Calu3 (cell line): ENCODE measurements around the gene ALS2. TPM values are rescaled to one million over a fixed set of nuclear protein-coding genes. Genes with fewer than 3 reads are reported as not detected.

ENCODE experiments used
- BruUV-seq: library from RNA; stranded (reverse); fragments of 400-500 nt; replicated peaks from 2 replicates; lab custom pipeline; 2021; lab: Mats Ljungman, UMichigan
- CTCF ChIA-PET: fragments of 300-600 bp; sonication (Branson Sonifier 250); formaldehyde crosslinking; loops from one replicate; lab custom pipeline; 2022; ENCODE audit warnings: antibody characterized with exemption; lab: Charles Lee
- DNase-seq: peaks from one replicate; pipeline ENCODE4 v3.0.0; 2022
- H3K27ac Mint-ChIP-seq: one replicate; pipeline ENCODE4 v1.8.0; 2022; ENCODE audit warnings: mixed read lengths; ENCODE audit not compliant: unreplicated experiment
- H3K27me3 Mint-ChIP-seq: one replicate; pipeline ENCODE4 v1.8.0; 2022; ENCODE audit warnings: mixed read lengths; ENCODE audit not compliant: unreplicated experiment
- H3K36me3 Mint-ChIP-seq: one replicate; pipeline ENCODE4 v1.8.0; 2022; ENCODE audit warnings: mild to moderate bottlenecking, moderate library complexity, mixed read lengths; ENCODE audit not compliant: insufficient read depth, unreplicated experiment
- H3K4me1 Mint-ChIP-seq: one replicate; pipeline ENCODE4 v1.8.0; 2022; ENCODE audit warnings: mild to moderate bottlenecking, low read depth, mixed read lengths; ENCODE audit not compliant: unreplicated experiment
- H3K4me3 Mint-ChIP-seq: one replicate; pipeline ENCODE4 v1.8.0; 2022; ENCODE audit warnings: mild to moderate bottlenecking, low read depth, moderate library complexity, mixed read lengths; ENCODE audit not compliant: unreplicated experiment
- H3K9me3 Mint-ChIP-seq: one replicate; pipeline ENCODE4 v1.8.0; 2022; ENCODE audit warnings: low read depth, mixed read lengths; ENCODE audit not compliant: unreplicated experiment
- intact Hi-C: fragments of 100-400 bp; cut with micrococcal nuclease; formaldehyde crosslinking; loops from one replicate; pipeline ENCODE4 v1.10.0; 2022; ENCODE audit not compliant: unreplicated experiment
- total RNA-seq: library from RNA; stranded (reverse); gene quantifications from 2 replicates; pipeline ENCODE4 v1.2.3, GENCODE V29; 2022
- TF ChIP-seq, protein P1 (sequence below): fragments of 200-600 bp; IDR thresholded peaks from one replicate; pipeline ENCODE4 v1.8.0; 2022; ENCODE audit warnings: antibody characterized with exemption; ENCODE audit not compliant: unreplicated experiment

ALS2 gene
- total RNA-seq, 1 experiment from 2014 or later: 29.0 TPM

GRCh38 chr2:201697899-201698298 lies 82.8 kb downstream of the ALS2 start:
- no peak overlapping the region for H3K4me3 Mint-ChIP-seq

DNA sequence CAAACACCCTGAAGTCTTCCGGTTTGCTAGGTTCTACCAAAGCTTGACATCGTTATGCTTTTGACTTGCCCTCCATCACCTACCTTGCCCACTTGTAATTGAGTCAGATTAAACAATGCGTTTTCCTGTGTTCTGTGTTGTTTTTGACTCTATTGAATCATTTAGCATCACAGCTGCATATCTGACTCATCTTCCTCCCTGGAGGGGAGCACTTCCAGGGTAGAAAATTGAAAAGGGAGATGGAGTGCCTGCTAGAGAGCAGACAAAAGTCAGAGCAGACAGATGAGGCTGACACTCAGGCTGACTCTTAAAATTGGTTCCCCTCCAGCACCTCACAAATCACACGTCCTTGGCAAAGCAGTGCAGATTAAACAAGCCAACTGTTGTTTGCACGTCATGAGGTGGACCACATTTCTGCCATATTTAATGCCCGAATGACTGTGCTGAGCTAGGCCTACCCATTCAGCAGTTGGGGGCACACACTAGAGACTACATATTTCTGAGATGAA lies 84.5 kb downstream of the ALS2 start:
- no TSS peak for BruUV-seq
- Mint-ChIP-seq H3K27ac (no peak overlapping the region), H3K27me3 (no peaks in the 10 kb centered on the region), H3K36me3 (no peaks in the 10 kb centered on the region), H3K4me3 (no peak overlapping the region), H3K9me3 (no peaks in the 10 kb centered on the region), H3K4me1 (no peaks in the 10 kb centered on the region)
- CTCF ChIA-PET: interaction anchor here (0.8 kb wide), 1 partner anchor 108 kb away, joined by 3 read pairs; no protein-coding TSS in a partner anchor
- no peak for DNase-seq
- TF ChIP-seq, protein P1, sequence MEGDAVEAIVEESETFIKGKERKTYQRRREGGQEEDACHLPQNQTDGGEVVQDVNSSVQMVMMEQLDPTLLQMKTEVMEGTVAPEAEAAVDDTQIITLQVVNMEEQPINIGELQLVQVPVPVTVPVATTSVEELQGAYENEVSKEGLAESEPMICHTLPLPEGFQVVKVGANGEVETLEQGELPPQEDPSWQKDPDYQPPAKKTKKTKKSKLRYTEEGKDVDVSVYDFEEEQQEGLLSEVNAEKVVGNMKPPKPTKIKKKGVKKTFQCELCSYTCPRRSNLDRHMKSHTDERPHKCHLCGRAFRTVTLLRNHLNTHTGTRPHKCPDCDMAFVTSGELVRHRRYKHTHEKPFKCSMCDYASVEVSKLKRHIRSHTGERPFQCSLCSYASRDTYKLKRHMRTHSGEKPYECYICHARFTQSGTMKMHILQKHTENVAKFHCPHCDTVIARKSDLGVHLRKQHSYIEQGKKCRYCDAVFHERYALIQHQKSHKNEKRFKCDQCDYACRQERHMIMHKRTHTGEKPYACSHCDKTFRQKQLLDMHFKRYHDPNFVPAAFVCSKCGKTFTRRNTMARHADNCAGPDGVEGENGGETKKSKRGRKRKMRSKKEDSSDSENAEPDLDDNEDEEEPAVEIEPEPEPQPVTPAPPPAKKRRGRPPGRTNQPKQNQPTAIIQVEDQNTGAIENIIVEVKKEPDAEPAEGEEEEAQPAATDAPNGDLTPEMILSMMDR: no peak
- intact Hi-C loops: no loop called here

More at GRCh38 chr2:201697899-201698298, 82.8 kb downstream of the ALS2 start:
- CTCF ChIA-PET: no interaction called here
- no peak overlapping the region for H3K27ac Mint-ChIP-seq
- TF ChIP-seq, protein P1: no peak
- no peaks in the 10 kb centered on the region for H3K36me3 Mint-ChIP-seq
- intact Hi-C loops: no loop called here
- no peaks in the 10 kb centered on the region for H3K27me3 Mint-ChIP-seq
- H3K4me1 Mint-ChIP-seq: no peaks in the 10 kb centered on the region
- BruUV-seq: no TSS peak
- DNase-seq: no peak
- H3K9me3 Mint-ChIP-seq: no peaks in the 10 kb centered on the region

- no TSS peak for BruUV-seq
- no peak overlapping the region for H3K4me3 Mint-ChIP-seq
- TF ChIP-seq, protein P1: no peak
- no peaks in the 10 kb centered on the region for H3K4me1 Mint-ChIP-seq
- H3K36me3 Mint-ChIP-seq: no peaks in the 10 kb centered on the region
- H3K27me3 Mint-ChIP-seq: peaks cover 16% of the 10 kb centered on the region
- CTCF ChIA-PET: no interaction called here
- intact Hi-C loops: no loop called here
- no peaks in the 10 kb centered on the region for H3K9me3 Mint-ChIP-seq
- no peak overlapping the region for H3K27ac Mint-ChIP-seq
- no peak for DNase-seq
Observed at GRCh38 chr2:201685156-201685555, 95.6 kb downstream of the ALS2 start.

- BruUV-seq: no TSS peak
- H3K9me3 Mint-ChIP-seq: no peaks in the 10 kb centered on the region
- H3K4me3 Mint-ChIP-seq: no peak overlapping the region
- intact Hi-C loops: no loop called here
- no peak overlapping the region for H3K27ac Mint-ChIP-seq
- H3K27me3 Mint-ChIP-seq: no peaks in the 10 kb centered on the region
- no peaks in the 10 kb centered on the region for H3K36me3 Mint-ChIP-seq
- DNase-seq: peak; percentile 12
- CTCF ChIA-PET: no interaction called here
- TF ChIP-seq, protein P1: peak; percentile 43
- no peaks in the 10 kb centered on the region for H3K4me1 Mint-ChIP-seq
Observed at GRCh38 chr2:201680743-201681142, 100.0 kb downstream of the ALS2 start.
